Left forelimb (tissue), 1 donor: ENCODE results near the gene MAPRE3.
"Not testable (repeated sequence)": the region's sequence is repeated elsewhere in the genome, so short reads cannot be mapped to it uniquely, and the experiment has no call there.

Source experiments
- DNase-seq: peaks from one replicate; pipeline ENCODE4 v3.0.0-alpha.2; 2018; ENCODE audit warnings: low spot score

Gene MAPRE3

DNA sequence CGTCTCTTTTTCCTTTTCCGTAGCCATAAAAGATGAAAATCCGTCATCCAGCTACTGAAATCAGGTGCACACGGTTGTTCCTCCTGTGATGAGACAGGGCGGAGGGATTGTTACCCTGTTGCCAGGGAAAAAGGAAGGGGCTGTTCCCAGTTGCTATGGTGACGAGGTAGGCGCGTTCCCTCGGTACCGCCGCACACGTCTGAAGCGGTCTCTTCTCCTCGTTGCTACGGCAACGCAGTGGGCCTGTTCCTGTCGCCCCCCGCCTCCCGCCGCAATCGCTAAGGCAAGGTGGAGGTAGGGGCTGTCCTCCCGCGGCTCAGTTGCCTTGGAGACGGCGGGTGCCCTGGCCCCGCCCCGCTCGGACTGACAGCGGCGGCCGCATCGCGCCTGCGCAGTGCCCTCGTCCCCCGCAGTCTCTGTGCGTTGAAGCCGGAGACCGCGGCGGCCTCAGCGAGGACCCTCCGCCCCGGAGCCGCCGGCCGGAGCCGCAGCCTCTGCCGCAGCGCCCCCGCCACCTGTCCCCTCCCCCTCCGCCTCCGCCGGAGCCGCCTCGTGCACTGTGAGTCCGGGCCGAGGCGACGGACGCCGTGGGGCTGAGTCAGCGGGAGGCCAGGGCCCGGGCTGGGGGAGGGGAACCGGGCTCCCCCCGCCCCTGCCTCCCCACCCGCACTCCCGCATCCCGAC, at the start of gene MAPRE3:
Gene MAPRE3, plus strand, starts transcription at position 394 of the 684 bp plus-strand sequence. CDS start 51,582 bp downstream, outside the sequence.
- DNase-seq, result peak; percentile 87

DNA sequence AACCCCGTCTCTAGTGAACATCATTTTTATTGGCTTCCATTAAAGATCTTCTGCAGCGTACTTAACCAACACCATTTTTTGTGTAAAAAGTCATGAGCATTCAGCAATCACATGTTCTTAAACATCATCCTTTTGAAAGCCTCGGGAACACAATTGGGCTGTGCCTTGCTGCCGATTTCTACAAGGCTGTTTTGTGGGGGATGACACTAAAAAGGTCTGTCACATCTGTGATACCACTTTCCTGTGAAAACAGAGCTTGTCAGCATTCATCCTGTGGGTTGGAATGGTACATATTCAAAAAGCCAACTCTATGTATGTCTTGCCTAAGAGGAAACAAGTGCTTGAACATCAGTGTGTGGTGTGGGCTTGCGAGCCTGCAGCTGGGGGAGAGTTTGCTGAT, 49.1 kb upstream of the MAPRE3 start:
- no peak for DNase-seq

DNA sequence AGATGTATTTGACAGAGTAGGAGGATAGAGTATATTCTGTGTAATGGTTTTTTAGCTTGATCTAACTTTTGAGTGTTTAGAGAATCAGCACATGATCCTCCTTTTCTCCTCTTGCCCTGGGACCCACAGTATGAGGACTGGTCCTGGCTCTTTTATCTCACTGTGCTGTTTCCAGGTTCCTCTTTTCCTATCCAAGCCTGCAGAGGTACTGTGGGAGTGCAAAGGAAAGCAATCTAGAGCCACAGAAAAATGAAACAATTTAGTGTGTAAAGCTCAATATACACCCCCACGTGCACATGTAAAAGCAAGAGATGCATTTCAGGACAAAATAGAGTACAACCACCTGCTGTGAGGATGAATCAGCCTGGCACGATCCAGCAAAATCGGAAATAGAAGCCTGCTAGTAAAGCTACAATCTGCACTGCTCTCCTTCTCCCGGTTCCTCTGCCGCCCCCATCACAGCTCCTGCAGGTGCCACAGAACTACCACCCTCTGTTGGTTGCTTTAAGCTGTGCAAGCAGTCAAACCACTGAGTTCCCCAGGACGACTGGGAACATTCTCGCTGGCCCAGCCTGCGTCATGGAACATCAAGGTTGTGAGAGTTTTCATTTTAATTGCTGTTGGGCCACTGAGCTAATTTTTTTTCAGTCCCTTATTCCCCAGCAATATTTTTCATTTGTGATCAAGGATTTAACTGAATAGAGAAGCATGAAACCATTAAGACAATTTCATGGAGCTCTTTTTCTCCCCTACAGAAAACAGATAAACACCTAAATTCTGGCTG, 47.8 kb upstream of the MAPRE3 start:
- DNase-seq, result no peak

DNA sequence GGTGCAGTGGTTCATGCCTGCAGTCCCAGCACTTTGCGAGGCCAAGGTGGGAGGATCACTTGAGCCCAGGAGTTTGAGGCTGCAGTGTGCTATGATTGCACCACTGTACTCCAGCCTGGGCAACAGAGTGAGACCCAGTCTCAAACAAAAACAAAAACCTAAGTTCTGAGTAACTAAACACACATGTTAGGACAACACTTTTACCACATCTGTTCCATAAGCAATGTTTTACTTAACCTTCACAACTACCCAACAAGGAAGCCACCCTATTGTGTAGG, 47.3 kb upstream of the MAPRE3 start:
- DNase-seq, result not testable (repeated sequence)

DNA sequence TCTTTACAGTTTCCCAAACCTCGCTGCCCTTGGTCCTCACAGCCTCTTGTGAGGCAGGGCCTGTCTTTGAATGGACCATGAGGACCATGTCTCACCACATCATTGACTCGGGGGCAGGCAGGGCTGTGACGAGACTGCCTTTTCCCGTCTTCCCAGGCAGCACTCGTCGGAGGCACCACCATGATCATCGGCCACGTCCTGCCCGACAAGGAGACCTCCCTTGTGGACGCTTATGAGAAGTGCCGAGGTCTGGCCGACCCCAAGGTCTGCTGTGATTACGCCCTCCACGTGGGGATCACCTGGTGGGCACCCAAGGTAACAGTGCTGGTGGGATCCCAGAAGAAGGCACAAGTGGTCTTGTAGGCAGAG, 45.7 kb upstream of the MAPRE3 start:
- DNase-seq, result no peak

DNA sequence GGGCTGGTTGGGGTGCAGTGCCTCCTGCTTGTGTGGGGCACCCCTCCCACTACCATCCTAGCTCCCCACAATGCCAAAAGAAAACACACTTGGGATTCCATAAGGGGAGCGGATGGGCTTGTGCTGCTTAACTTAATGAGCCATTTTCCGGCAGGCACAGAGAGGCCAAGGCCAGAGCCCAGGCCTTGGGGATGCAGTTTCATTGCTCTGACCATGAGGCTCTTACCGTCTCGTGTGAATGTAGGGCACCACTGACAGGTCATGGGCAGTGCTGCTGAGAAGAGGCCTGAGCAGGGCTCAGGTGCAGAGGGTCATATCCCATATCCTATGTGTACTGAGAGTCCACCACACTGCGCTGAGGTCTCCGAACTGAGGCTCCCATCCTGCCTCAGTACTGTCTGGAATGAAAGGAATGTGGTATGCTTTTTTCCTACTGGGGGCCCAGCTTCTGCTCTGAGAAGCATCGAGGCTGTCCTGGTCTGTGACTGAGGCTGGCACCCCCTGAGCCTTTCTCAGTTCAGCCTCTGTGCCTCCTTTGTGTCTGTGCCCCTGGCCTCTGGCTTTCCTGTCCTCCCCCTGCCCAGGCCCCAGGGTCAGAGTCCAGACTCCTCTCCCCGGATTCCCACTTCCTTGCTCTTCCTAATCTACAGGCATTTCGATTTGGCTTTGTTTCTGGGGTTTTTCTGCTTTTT, 45.2 kb upstream of the MAPRE3 start:
- no peak for DNase-seq

DNA sequence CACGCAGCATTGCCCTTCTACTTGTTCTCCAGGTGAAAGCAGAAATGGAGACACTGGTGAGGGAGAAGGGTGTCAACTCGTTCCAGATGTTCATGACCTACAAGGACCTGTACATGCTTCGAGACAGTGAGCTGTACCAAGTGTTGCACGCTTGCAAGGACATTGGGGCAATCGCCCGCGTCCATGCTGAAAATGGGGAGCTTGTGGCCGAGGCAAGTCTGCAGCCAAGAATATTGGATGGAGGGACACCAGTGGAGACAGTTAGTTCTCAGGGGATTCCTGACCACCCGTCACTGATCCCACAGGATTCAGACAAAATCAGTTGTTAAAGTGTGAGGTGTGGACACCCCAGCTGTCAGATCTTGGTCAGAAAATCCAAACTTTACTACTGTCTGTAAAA, 43.2 kb upstream of the MAPRE3 start:
- no peak for DNase-seq

DNA sequence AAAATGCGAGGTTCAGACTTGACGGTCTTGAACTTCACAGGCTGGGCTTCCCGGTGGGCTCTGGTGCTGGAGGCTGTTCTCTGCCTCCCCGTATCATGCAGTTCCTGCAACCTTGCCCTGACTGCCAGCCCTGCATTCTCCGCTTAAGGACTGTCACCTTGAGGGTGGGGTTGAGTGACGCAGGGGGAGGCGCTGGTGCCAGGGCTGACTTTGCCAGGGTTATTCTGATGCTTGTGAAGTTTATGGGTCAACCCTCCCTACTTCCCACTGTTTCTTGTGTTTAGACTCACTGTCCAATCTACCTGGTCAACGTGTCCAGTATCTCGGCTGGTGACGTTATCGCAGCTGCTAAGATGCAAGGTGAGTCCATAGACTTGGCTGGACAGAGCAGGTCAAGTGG, 37.5 kb upstream of the MAPRE3 start:
- no peak for DNase-seq

DNA sequence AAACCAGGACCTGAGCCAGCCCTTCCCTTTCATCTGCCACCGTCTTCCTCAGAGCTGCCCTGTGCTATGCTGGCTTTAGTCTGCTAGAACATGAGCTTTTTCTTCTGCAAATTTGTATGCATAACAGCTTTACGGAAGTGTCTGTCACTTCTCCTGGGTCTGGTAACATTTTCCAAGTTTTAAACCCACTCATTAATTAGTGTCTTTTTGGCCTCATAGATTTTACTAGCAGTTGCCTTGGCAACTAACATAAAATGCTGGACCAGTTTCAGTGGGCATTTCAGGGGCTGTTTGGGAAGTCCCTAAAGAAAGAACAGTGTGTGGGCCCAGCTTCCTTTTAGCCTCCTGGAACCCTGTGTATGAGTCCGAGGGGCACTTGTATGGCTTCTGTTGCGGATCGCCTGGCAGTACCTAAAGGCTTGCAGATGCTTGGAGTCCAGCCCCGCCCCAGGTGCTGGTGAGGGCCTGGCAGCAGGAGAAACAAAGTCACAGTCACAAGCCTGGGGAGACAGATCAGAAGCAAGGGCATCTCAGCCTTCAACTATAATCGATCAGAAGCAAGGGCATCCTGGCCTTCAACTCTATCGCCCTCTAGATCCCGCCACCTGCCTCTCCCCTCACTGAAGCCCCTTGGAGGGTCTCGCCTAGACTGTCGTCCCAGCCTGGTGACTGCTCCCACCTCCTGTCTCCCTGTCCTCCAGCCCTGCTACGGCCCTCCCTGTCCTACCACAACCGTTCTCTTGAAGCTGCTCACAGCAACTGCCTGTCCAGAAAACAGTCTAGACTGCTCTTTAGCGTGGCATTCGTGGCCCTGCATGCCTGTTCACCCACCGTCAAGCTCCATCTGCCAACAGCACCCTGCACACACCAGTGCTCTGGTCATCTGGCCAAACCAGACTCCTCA, 36.8 kb upstream of the MAPRE3 start:
- no peak for DNase-seq

DNA sequence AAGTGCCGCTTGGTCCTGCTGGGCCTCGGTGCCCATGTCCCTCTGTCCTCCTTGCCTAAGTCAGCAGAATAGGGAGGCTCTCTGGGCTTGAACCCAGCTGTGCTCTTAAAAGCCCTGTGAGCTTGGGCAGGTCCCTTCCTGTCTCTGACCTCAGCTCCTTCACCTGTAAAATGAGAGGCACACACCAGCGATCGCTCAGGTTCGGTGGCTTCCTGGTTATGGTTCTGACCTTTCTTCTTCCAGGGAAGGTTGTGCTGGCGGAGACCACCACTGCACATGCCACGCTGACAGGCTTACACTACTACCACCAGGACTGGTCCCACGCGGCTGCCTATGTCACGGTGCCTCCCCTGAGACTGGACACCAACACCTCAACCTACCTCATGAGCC, 36.1 kb upstream of the MAPRE3 start:
- no peak for DNase-seq

DNA sequence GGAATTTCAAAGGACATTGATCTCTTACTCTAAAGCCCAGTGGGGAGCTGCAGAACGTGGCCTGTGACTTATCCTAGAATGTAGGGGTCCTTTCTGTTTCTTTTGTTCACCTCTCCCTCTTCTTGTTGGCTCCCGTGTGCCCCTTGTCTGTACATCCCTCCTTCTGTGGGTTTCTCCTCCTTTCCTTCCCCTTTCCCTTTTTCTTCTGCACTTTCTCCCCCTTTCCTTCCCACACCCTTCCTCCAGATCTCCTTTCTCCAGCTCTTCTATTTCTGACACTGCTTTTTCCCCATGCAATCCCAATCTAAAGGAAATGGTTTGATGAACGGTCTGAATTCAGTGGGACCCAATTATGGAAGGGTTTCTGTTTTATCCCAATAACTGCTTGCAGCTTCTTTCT, 35.5 kb upstream of the MAPRE3 start:
- DNase-seq, result no peak

DNA sequence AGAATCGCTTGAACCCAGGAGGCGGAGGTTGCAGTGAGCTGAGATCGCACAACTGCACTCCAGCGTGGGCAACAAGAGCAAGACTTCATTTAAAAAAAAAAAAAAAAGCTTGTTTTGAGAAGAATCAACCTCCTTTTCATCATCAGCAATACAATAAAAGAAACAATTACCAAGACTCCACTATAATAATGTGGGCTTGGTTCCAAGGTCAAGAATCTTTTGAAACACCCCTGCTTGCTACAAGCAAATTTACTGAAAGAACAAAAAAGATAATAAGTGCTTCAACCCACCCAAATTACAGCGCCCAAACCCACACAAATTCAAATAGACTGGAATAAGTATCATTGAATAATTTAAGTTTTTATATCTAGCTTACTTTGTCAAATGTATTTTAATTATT, 33.6 kb upstream of the MAPRE3 start:
- DNase-seq, result no peak

DNA sequence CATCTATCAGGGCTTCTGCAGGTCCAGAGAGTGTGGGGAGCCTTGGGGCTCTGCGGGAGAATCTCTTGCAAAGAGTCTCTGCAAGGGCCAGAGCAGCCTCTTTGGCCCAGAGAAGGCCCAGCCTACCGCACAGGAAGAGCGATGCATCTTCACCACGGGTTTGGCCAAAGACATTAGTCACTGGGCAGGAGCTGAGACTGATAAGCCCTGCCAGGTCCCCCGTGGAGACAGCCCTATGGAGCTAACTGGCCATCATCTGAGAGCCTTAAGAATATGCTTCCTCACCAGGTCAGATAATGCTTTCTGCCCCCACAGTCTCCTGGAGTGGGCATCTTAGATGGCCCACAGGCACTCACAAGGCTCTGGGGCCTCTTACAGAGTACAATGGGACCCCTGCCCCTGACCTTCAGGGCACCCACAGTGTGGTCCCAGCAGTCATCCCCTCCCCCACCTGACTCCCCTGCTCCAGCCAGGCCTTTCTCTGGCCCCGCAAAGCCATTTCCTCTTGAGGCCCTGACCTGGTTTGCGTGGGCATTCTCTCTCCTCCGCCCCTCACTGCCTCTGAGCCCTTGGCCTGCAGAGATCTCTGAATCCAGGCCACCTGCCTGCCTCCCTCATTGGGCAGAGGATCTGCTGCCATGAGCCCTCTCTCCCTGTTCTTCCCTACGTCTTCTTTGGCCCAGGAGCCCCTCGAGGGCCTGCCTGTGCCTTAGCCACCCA, 31.9 kb upstream of the MAPRE3 start:
- DNase-seq, result peak; percentile 54

DNA sequence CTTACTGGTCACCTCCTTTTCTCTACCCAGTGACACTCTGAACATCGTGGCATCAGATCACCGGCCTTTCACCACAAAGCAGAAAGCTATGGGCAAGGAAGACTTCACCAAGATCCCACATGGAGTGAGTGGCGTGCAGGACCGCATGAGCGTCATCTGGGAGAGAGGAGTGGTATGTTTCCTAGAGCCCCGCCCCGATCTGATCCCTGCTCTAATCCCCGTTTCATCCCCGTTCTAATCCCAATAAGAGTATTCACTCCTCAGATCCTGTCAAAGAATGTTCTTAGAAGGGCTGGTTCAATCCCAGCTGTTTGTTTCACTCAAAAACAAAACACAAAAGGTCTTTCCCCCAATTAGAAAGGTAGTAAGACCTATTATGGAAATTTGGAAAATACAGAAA, 30.4 kb upstream of the MAPRE3 start:
- DNase-seq, result no peak

DNA sequence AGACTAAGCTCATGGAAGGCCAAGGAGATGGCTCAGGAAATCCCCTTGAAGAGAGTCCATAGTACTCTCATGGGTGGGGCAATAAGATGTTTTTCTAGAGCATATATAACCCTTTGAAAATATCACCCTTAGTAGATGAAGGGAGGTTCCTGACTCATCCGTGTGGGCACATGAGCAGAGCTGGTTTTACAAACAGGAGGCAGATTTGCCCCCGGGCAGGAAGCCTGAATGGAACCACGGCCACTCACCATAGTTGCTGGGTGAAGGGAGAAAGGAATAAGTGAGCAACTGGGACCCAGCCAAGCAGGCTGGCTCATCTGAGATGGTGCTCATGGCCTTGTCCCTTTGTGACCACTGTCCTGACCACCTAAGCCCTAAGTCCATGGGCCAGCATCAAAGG, 29.0 kb upstream of the MAPRE3 start:
- DNase-seq, result no peak

DNA sequence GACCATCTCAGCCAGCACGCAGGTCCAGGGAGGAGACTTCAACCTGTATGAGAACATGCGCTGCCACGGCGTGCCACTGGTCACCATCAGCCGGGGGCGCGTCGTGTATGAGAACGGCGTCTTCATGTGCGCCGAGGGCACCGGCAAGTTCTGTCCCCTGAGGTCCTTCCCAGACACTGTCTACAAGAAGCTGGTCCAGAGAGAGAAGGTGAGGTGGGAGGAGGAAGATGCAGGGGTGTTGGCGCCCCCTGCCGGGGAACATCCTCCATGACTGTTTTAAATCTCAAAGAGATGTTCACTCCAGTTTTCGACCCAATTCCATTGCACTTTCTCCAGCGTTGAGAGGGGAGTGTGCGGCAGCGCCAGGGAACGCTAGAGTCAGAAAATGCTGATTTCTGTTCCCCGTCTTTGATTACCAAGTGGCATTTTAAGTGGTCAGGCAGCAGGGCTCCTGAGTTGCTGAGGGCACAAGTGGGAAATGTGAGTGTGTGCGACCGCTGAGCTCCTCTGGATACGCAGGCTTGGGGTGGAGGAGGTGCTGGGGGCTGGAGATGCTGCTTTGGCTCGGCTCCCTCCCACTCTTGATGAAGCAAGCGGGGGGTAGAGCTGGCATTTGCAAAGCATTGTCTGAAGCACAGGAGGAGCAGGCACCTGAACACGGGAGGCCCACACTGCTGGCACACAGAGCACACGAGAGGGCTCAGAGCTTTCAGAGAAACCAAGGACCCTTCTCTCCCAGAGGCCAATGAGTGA, 27.7 kb upstream of the MAPRE3 start:
- peak; percentile 77 for DNase-seq

DNA sequence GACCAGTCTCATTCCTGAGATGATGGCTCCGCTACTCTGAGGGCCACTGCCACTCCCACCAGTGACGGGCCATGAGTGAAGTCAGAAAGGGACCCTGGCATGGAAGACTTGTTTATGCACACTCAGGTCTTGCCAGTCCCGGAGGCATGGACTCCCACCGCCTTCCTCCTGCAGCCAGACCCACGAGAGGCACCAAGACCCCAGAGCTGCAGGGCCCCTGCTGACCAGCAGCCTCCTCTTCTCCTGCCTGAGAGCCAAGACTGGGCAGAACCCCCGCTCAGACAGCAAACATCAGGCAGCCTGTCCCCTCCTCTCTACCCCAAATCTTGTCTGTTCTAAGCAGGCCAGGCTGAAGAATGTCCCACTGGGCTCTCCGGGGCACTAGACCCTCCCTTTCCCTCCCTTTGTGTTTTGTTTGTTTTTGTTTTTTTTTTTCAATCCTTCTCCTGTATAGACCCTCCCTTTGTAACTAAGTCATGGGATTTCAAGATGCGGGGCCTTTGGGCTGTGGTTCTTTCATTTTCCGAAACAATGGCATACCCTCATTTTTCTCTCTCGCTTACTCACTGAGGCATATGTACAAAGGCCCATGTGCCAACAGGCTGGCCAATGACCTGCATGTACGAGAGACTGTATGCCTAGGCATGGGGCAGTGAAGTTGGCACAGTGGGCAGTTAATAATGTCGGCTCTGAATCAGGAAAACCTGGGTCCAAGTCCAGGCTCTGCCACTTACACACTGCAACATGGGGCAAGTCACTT, 24.3 kb upstream of the MAPRE3 start:
- DNase-seq, result no peak

DNA sequence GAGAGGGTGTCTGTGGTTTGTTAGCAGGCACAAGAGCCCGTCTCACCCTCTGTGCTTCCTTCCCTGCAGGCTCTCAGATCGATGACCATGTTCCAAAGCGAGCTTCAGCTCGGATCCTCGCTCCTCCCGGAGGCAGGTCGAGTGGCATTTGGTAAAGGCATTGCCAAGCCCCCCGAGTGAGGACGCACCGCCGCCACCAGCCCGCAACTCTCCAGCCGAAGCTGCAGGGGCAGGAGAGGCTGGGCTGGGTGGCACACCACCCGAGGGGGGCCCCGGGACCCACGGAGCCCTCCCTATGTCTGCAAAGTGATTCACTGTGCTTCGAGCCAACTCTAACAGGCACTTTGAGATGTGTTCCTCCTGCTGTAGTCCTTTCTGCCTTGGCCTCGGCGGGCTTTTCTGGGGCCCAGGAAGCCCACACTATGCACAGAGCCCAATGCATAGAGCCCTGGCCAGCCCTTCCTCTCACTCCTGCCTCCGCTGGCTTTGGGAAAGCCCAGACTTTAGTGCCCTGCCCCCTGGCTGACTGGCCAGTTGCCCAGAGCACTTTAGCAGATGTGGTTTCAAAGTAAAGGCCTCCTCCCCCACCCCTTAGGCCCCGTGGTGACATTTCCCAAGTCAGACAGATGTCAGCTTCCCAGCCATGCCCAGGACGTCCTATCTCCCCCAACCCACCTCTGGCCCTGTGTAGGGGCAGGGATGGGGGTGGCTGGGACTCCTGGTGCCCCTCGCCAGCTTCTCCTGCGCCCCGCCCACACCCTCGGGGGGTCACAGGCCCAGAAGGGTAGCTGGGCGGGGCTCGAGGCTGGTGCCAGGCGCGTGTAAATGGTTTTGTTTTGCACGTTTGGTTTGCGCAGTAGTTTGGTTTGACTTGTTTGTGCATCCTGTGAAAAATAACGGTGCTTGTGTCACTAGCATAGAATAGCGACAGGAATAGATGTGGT, 23.3 kb upstream of the MAPRE3 start:
- DNase-seq, result no peak

DNA sequence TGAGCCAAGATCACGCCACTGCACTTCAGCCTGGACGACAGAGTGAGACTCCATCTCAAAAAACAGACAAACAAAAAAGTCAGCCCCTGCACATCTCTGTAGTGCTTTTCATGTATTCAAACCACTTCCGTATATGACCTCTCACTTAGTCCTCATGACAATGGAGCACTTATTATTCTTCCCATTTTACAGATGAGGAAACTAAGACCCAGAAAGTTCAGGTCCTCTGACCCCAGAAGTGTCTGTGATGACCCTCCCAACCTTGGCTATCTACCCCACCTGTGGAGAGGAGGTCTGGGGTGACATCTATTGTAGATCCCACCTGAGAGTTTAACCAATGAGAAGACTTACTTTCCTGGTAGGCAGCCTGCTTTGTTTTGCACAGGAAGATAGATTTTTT, 21.6 kb upstream of the MAPRE3 start:
- no peak for DNase-seq
